ENCODE data around the gene TBX2. TPM values are rescaled to one million over a fixed set of nuclear protein-coding genes. Genes with fewer than 3 reads are reported as not detected.

TBX2 gene
- total and polyA plus RNA-seq, 12 donors, result 4.6 to 31.1 (median 11.8) TPM

GRCh38 chr17:61393904-61394629 is 5.6 kb upstream of the TBX2 start:
- DNase-seq, result no peak
- Histone ChIP-seq H3K4me1 (peaks cover 13 to 59% (median 30%) of the 10 kb centered on the region in 9 donors), H3K27ac (peak overlapping the region in 8 of 10 donors; percentile 80 to 88 (median 86)), H3K36me3 (no peaks in the 10 kb centered on the region), H3K4me3 (no peak overlapping the region), H3K27me3 (peaks cover 26 to 51% (median 38%) of the 10 kb centered on the region in 7 donors), H3K9me3 (no peaks in the 10 kb centered on the region)
- TF ChIP-seq CTCF (IDR thresholded peaks at IDR 0.05), result peak in 1 of 9 donors; percentile 1
- 71 to 77% methylated on average over 7 of the region's 7 CpGs for WGBS, 2 donors
- no peak for ATAC-seq
- intact Hi-C loops (cut with DNase I), result loop anchor here in 9 of 10 donors (5.0 to 10.0 kb wide), 5 partner anchors 139 to 672 kb away; no protein-coding TSS in a partner anchor

- WGBS, 2 donors, result 72 to 80% methylated on average over 10 of the region's 10 CpGs
- DNase-seq (no peak), ATAC-seq (no peak)
- Histone ChIP-seq H3K27me3 (peaks cover 33 to 55% (median 45%) of the 10 kb centered on the region in 7 donors), H3K9me3 (no peaks in the 10 kb centered on the region), H3K27ac (peak overlapping the region; percentile 71 to 88 (median 84)), H3K4me1 (peaks cover 12 to 59% (median 32%) of the 10 kb centered on the region in 9 donors), H3K36me3 (no peaks in the 10 kb centered on the region), H3K4me3 (peak overlapping the region in 7 of 10 donors; percentile 46 to 81 (median 67))
- no peak for TF ChIP-seq CTCF (IDR thresholded peaks at IDR 0.05)
- intact Hi-C loops (cut with DNase I), result loop anchor here (5.0 to 10.0 kb wide), 6 partner anchors 140 to 673 kb away; no protein-coding TSS in a partner anchor
Measured at GRCh38 chr17:61394630-61395408, 4.8 kb upstream of the TBX2 start.

GRCh38 chr17:61395409-61395982 is 4.1 kb upstream of the TBX2 start:
- no peaks in the 10 kb centered on the region for H3K36me3 ChIP-seq
- no peak for TF ChIP-seq CTCF (IDR thresholded peaks at IDR 0.05)
- peaks cover 33 to 58% (median 48%) of the 10 kb centered on the region in 7 donors for H3K27me3 ChIP-seq
- intact Hi-C loops (cut with DNase I), result loop anchor here in 6 of 10 donors (5.0 to 10.0 kb wide), 5 partner anchors 141 to 671 kb away; no protein-coding TSS in a partner anchor
- H3K9me3 ChIP-seq, result no peaks in the 10 kb centered on the region
- DNase-seq (no peak), ATAC-seq (no peak)
- H3K27ac ChIP-seq, result peak overlapping the region; percentile 71 to 88 (median 84)
- 33 to 50% methylated on average over 38 of the region's 38 CpGs for WGBS, 2 donors
- peaks cover 13 to 54% (median 32%) of the 10 kb centered on the region in 9 donors for H3K4me1 ChIP-seq
- peak overlapping the region in 9 of 10 donors; percentile 46 to 81 (median 67) for H3K4me3 ChIP-seq
